GM18868 (cell line): ENCODE results near the gene RNF7.
"Not testable (repeated sequence)": the region's sequence is repeated elsewhere in the genome, so short reads cannot be mapped to it uniquely, and the experiment has no call there.

Source experiments
- ATAC-seq: cut with Tn5 transposase; IDR thresholded peaks from one replicate; pipeline ENCODE4 v1.9.1; 2021; ENCODE audit warnings: mild to moderate bottlenecking, moderate library complexity; ENCODE audit not compliant: unreplicated experiment

RNF7 gene

DNA sequence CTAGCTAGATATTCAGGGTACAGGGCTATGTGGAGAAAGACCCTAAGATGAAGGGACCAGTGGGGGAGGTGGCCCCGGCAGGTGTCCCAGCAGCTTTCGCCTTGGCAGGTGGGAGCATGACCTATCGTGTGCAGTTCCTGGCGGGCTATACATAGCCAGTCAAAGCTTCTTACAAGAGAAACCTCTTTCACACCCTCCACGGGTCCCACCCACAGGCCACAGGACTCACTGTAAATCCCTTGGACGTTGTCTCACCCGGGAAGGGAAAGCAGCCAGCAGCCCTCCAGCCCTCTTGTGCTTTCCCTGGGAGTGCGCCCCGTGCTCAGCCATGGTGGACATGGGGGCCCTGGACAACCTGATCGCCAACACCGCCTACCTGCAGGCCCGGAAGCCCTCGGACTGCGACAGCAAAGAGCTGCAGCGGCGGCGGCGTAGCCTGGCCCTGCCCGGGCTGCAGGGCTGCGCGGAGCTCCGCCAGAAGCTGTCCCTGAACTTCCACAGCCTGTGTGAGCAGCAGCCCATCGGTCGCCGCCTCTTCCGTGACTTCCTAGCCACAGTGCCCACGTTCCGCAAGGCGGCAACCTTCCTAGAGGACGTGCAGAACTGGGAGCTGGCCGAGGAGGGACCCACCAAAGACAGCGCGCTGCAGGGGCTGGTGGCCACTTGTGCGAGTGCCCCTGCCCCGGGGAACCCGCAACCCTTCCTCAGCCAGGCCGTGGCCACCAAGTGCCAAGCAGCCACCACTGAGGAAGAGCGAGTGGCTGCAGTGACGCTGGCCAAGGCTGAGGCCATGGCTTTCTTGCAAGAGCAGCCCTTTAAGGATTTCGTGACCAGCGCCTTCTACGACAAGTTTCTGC is 40.1 kb downstream of the RNF7 start:
- no peak for ATAC-seq

DNA sequence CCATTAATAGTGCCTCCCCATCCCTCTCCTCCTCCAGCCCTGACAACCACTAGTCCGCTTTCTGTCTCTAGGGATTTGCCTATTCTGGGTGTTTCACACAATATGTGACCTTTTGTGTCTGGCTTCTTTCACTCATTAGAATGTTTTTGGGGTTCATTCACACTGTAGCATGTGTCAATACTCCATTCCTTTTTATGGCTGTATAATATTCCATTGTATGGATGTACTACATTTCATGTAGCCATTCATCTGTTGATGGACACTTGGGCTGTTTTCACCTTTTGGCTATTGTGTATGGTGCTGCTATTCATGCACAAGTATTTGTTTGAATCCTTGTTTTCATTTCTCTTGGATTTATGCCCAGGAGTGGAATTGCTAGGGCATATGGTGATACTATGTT is 41.6 kb downstream of the RNF7 start:
- ATAC-seq: no peak

DNA sequence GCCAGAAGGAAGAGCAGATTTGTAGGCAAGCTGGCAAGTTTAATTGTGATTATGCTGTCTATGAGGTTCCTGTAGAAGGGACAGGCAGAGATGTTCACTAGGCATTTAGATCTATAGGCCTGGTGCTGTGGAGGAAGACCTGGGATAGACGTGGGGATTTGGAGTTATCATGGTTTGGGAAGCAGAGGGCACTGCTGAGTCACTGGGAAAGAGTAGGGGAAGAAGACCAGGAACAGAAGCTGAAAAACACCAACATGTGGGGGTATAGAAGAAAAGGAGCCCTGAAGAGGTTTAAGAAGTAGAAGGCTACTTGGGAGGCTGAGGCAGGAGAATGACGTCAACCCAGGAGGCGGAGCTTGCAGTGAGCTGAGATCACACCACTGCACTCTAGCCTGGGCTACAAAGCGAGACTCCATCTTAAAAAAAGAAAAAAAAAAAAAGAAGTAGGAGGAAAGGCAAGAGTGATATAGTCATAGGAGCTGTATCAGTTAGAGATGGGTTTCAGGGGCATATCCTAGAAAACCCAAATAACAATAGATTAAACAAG is 44.4 kb downstream of the RNF7 start:
- no peak for ATAC-seq

DNA sequence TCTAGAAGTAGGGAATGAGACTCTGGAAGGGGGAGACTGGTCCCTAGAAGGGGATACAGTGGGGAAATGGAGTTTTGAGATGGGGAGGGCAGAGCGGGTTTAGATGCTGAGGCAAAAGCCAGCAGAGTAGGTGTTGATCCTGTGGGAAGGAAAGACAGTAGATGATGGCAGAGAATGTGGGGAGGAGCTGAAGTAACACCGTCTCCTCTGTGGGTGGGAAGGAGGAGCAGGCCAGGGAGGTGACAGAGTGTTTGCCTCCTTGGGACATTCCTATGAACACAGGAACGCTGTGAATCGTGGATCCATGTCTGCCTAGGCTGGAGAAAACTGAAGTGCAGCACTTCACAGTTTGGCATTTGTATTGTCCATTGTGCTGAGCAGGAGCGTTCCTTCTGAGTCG is 45.5 kb downstream of the RNF7 start:
- ATAC-seq: no peak

DNA sequence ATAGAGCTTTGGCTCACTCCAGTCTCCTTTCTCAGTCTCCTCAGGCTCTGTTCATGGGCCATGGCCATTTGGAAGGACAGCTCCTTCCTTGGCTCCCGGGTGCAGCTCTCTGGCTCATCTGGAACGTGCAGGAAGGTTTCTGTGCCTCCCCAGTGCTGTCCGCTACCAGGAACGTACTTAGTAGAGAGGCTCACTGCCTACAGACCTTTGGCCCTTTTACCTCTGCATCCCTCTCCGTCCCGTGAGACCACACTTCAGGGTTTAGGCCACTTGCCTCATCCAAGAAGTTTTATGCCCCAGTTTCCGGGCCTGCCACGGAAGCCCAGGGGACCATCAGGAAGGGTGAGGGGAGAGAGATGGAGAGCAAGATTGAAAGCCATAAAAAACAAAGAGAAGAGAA is 46.0 kb downstream of the RNF7 start:
- ATAC-seq: no peak

DNA sequence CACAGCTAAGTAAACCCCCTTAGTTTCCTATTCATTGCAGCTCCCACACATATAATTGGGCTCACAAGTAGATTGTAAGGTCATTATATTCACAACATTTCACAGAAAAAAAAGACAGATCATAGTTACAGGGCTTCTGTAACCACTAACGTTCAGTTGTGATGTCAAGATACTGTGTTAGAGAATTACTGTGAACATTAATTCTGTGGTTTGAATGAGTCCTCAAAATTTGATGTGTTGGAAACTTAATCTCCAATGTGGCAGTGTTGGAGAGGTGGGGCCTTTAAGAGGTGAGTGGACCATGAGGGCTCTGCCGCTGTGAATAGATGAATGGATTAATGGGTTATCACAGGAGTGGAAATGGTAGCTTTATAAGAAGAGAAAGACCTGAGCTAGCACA is 46.4 kb downstream of the RNF7 start:
- ATAC-seq: no peak

DNA sequence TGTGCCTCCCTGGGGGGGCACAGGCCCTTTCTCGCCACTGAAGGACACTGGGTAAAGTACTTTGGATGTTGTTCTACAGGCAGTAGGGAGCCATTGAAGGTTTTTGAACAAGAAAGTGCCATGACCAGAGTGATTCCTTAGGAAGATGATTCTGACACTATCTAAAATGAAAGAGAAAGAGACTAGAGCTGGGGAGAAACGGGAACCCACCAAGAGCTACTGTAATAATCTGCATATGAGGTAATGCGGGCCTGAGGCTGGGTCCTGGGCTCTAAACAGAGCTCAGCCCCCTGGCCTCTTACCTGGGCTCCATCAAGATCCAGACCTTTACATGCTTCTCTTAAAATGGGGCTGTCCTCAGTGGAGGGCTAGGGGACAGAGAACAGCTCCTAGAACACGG is 50.1 kb downstream of the RNF7 start:
- no peak for ATAC-seq

DNA sequence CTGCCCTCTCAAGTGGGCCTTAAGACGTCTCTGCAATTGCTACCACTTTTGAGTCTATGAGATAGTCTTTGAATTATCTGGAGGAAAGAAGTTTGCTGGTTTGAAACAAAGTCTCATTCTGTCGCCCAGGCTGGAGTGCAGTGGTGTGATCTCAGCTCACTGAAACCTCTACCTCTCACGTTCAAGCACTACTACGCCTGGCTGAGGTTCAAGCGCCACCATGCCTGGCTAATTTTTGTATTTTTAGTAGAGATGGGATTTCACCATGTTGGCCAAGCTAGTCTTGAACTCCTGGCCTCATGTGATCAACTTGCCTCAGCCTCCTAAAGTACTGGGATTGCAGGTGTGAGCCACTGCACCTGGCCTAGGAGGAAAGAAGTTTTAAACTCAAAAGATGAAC is 50.7 kb downstream of the RNF7 start:
- not testable (repeated sequence) for ATAC-seq

DNA sequence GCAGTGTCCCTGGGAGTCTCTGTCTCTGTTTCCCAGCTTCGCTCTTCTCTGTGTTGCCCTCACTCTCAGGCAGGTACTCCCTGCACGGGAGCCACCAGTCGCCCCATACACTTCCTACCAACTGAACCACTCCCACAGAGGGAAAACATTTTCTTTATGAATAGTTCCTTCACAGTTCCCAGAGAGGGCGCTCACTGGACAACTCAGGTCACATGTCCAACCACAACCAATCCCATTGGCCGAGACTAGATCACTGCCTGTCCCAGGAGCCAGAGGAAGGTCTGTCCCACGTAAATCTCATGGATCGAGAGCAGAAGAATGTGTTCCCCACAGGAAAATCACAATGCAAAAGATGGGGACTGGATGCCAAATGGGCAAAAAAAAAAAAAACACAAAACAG is 51.2 kb downstream of the RNF7 start:
- ATAC-seq: no peak

DNA sequence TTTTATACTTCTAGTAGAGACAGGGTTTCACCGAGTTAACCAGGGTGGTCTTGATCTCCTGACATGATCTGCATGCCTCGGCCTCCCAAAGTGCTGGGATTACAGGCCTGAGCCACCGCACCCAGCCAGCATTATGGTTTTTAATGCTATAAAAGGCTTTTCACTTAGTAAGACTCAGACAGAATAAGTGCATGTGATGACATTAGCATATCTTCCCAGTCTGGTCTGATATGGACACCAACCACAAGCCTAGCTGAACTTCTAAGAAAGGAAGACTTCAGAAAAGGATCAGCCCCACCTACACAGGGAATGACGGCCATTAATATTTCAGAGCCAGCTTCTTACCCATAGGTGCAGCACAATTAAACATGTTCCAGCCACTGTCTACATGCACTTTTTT is 52.1 kb downstream of the RNF7 start:
- ATAC-seq: no peak

DNA sequence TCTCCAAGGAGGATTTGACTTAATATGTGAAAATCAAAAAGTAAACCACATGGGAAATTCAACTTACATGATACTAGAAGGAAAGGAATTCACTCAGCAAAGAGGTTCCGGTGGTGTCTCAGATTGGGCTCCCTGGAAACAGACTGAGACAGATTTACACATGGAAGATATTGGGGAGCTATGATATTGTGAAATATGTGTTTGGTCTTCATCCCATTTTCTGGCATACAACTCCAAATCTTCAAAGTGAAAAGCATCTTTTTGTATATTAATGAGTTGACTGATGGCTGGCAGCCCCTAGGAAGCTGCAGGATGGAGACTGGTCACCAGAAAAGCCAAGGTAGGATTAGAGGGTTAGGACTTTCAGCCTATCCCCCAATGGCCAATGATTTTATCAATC is 54.4 kb downstream of the RNF7 start:
- ATAC-seq: no peak

DNA sequence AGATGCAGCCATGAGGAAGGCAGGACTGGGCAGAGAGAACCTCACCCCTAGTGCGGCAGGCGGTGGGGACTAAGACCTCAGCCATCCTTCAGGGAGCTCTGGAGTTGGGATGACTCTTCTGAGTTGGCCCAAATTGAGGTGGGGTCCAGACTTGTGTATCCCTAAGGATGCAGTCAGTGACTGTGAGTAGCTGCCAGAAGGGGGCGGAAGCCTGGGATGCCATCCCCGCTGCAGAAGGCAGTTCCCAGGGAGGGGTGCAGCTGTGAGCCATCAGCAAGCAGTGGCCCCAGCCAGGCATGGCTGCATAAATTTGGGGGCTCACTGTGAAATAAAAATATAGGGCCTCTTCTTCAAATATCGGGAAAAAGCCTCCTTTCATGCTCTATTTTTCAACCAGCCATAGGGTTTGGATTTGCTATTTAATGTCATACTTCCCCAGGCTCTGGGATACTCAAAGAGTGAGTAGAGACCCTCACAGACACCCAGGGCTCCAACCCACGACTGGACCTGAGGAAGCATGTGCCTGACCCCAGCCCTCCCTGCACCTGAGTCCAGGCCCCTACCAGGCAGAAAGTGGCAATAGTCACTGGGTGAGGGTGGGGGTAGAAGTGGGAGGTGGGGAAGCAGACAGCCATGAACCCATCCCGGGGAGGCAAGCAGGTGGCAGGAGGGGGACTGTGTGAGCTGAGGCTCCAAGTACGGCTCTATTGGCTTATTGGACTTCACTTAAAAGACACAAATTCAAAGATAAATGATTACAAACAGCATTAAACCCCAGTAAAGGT is 55.6 kb downstream of the RNF7 start:
- no peak for ATAC-seq

DNA sequence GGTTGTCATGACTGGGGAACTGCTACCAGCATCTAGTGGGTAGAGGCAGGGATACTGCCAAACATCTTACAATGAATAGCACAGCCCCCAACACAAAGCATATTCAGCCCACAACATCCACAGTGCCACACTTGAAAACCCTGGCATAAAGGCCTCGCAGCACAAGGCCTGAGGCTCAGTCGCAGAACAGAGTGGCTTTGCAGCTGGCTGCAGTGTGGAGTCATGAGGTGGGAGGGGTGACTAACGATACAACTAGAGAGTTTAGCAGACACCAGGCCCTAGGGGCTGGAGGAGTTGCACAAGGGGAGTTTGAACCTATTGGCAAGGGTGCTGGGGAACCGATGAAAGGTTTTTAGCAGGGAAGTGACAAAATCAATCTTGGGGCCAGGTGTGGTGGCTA is 57.2 kb downstream of the RNF7 start:
- ATAC-seq: no peak

DNA sequence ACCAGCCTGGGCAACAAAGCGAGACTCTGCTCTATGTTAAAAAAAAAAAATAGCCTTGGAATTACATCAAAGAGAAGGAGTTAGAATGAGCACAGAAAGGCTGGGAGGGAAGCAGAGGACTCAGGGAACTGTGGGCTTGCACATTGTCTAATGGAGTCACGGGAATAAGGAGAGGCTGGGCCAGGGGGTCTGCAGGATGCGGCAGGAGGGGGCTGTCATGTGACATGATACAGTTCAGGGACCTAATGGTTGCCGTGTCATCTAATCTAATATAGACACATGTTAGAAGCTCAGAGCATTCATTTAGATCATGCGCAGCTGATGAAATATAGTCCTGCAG is 57.6 kb downstream of the RNF7 start:
- ATAC-seq: no peak

DNA sequence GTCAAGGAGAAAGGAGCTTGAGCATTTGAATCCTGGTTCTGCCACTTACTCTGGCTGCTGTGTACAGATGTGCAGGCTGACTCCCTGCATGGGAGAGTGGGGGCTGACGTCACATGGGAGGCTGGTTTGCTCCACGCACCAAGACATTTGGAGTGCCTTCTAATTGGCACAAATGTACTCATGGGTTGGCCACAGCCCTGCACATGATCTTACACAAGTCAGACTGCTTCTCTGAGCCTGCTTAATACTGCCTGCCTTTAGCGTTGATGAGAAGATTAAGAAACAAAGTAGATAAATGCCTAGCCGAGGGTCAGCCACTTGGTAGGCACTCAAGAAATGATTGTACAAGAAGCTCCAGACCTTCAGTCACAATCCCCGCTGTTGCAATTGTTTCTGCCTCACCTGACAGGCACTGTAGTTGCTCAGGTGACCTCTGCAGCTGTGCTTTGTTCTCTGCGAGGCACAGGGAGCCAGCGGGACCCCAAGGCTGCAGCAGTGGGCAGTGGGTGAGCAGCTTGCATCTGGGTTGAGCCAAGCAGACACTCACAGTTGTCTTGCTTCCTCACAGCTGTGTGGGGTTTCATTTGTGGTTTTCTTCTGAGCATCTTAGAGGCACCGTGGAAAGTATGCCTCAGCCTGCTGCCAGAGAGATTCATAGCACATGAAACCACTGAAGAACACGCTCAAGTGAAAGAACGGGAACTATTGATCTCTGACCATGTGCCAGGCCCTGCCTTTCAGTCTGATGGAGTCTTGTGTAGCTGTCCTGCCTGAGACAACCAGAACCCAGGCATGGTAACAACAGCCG is 58.2 kb downstream of the RNF7 start:
- peak; percentile 92 for ATAC-seq
